ENCODE results near the gene FBXL20. TPM values are rescaled to one million over a fixed set of nuclear protein-coding genes. Genes with fewer than 3 reads are reported as not detected.

FBXL20 gene
- total and polyA plus RNA-seq, 9 of the 15 experiments (the other 6 are each of a cell fraction or from before 2014, with no cell fraction given) = 1.8 to 15.1 (median 5.6) TPM

DNA sequence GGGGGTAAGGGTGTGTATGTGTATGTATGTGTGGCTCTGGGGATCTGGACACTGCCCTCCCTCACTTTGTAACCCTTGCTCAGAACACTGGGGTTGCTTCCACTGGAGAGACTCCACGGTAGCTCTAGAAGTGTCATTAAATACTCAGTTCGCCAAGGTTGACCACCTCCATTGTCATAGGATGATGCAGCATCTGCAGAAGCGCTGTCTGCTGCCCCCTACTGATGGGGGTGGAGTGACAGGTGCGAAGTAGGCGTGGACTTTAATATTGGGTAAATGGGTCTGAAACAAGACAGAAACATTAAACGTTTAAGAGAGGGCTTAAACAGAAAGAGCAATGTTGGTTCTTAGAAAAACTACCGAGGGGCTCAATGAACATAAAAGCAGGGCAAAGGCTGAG is 140.1 kb downstream of the FBXL20 start (continued):
- no peak for TF ChIP-seq CC2D1A (IDR thresholded peaks at IDR 0.05)
- no peak for TF ChIP-seq RBM15 (IDR thresholded peaks at IDR 0.05; ENCODE audit: insufficient read depth, low read length)
- TF ChIP-seq, protein P1, sequence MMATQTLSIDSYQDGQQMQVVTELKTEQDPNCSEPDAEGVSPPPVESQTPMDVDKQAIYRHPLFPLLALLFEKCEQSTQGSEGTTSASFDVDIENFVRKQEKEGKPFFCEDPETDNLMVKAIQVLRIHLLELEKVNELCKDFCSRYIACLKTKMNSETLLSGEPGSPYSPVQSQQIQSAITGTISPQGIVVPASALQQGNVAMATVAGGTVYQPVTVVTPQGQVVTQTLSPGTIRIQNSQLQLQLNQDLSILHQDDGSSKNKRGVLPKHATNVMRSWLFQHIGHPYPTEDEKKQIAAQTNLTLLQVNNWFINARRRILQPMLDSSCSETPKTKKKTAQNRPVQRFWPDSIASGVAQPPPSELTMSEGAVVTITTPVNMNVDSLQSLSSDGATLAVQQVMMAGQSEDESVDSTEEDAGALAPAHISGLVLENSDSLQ (IDR thresholded peaks at IDR 0.05) = peak; percentile 84
- no peak for TF ChIP-seq ZNF696 (CRISPR knock-in tag; conservative IDR thresholded peaks at IDR 0.05)
- no peak for TF ChIP-seq BCOR (IDR thresholded peaks at IDR 0.05)
- TF ChIP-seq, protein P2, sequence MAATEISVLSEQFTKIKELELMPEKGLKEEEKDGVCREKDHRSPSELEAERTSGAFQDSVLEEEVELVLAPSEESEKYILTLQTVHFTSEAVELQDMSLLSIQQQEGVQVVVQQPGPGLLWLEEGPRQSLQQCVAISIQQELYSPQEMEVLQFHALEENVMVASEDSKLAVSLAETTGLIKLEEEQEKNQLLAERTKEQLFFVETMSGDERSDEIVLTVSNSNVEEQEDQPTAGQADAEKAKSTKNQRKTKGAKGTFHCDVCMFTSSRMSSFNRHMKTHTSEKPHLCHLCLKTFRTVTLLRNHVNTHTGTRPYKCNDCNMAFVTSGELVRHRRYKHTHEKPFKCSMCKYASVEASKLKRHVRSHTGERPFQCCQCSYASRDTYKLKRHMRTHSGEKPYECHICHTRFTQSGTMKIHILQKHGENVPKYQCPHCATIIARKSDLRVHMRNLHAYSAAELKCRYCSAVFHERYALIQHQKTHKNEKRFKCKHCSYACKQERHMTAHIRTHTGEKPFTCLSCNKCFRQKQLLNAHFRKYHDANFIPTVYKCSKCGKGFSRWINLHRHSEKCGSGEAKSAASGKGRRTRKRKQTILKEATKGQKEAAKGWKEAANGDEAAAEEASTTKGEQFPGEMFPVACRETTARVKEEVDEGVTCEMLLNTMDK (IDR thresholded peaks at IDR 0.05; ENCODE audit: borderline replicate concordance, insufficient read depth, low read depth, low read length, poor library complexity, severe bottlenecking) = peak; percentile 36

DNA sequence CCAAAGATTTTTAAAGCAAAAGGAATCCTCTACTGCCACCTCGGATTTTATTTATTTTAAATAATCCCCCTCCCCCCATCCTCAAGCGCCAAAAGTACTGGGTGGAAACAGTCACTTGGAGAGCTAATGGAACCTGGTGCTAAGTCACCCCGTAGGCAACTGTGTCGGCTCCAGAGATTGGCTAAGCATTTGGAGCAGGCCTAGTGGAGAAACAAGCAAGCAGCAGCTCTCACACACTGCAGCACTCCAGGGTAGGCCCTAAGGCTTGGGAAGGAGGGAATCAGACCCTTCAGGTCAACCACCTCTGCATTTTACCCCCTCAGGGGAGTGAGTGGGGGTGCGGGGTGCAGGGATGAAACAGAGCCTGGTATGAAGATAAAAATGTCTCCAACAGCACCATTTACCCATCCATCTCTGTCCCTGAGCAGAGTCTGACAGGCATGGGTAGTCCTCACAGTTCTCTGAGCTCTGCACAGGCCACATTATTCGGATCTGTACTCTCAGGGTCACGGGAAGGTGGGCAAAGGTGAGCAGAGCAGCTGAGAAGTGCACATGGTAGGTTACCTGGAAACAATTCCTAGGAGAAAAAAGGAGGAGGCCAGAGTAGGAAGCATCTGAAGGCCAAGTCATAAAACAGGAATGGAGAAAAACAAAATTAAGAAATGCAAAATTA is 148.5 kb downstream of the FBXL20 start:
- Histone ChIP-seq H3K36me3 (ENCODE audit: control insufficient read depth, insufficient read depth, low read length) (peaks cover 5% of the 10 kb centered on the region; the same call in 2 of the 3 replicates), H3K9me3 (replicated peaks; ENCODE audit: control insufficient read depth, insufficient read depth, low read depth, low read length) (no peaks in the 10 kb centered on the region), H3K27me3 (ENCODE audit: control insufficient read depth in 2 of 2, insufficient read depth in 2 of 2, low read length in 2 of 2) (no peaks in the 10 kb centered on the region), H3K4me1 (replicated peaks in 1 of 2; ENCODE audit: control insufficient read depth in 2 of 2, insufficient read depth in 2 of 2, low read length in 2 of 2) (no peaks in the 10 kb centered on the region), H3K9ac (ENCODE audit: insufficient read depth in 1 of 2, low read depth in 2 of 2, low read length in 2 of 2) (peak overlapping the region in 1 of 2 experiments; percentile 6; a peak in 1 of 4 replicates), H4K20me1 (replicated peaks; ENCODE audit: control insufficient read depth, insufficient read depth, low read length) (no peaks in the 10 kb centered on the region), H3K27ac (ENCODE audit: extremely low read depth, low read depth, low read length) (no peak overlapping the region), H3K4me2 (ENCODE audit: insufficient read depth, low read length) (no peak overlapping the region), H3K9me1 (ENCODE audit: control insufficient read depth, insufficient read depth, low read length) (no peaks in the 10 kb centered on the region), H3K79me2 (ENCODE audit: control insufficient read depth, insufficient read depth, low read length) (no peaks in the 10 kb centered on the region), H3K4me3 (no peak overlapping the region), H2AFZ (ENCODE audit: low read depth, low read length) (no peak overlapping the region)
- intact Hi-C loops (cut with micrococcal nuclease) (no loop called here), in situ Hi-C loops (cut with MboI) (no loop called here)
- peak; percentile 58 for ATAC-seq
- TF ChIP-seq, protein P3, sequence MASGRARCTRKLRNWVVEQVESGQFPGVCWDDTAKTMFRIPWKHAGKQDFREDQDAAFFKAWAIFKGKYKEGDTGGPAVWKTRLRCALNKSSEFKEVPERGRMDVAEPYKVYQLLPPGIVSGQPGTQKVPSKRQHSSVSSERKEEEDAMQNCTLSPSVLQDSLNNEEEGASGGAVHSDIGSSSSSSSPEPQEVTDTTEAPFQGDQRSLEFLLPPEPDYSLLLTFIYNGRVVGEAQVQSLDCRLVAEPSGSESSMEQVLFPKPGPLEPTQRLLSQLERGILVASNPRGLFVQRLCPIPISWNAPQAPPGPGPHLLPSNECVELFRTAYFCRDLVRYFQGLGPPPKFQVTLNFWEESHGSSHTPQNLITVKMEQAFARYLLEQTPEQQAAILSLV (tag; IDR thresholded peaks at IDR 0.05) = no peak
- TF ChIP-seq SREBF2 (CRISPR knock-in tag; IDR thresholded peaks at IDR 0.05) (no peak), SP2 (IDR thresholded peaks at IDR 0.05; ENCODE audit: extremely low read depth, low read depth, low read length, poor library complexity, severe bottlenecking) (no peak), HLTF (IDR thresholded peaks at IDR 0.05) (no peak)
- 56% methylated on average over 7 of the region's 7 CpGs for WGBS (ENCODE audit: insufficient coverage, low coverage, missing lambda C conversion rate)
- no peak for DNase-seq (ENCODE audit: extremely low read depth in 1 of 4, low spot score in 3 of 4)
- no TSS peak for BruUV-seq (replicated peaks)
- ChIA-PET POLR2A (interaction anchor here (0.6 to 0.8 kb wide), 4 partner anchors 12 to 212 kb away, joined by 3 to 5 read pairs (median 4); no protein-coding TSS in a partner anchor), CTCF (ENCODE audit: low intra/inter-chr PET ratio) (no interaction called here)
- no peak for FAIRE-seq
